ENCODE measurements around the gene ABCF2. TPM values are rescaled to one million over a fixed set of nuclear protein-coding genes. Genes with fewer than 3 reads are reported as not detected.

ABCF2 gene
- total RNA-seq = 10 to 100 TPM; 19.8 to 48.2 (median 28.6) TPM

- DNase-seq = peak; percentile 100
- 0 to 1% methylated on average over 45 to 47 of the region's 68 CpGs for WGBS, 2 donors
- no peaks in the 10 kb centered on the region for H3K9me3 ChIP-seq
- peak within 1 kb of the TSS; percentile 66 to 86 (median 78) for H3K27ac ChIP-seq
- peak within 1 kb of the TSS; percentile 58 to 97 (median 92) for H3K4me3 ChIP-seq
- TF ChIP-seq POLR2A (IDR thresholded peaks at IDR 0.05) = peak in 2 of 4 donors; percentile 39 to 64
- TF ChIP-seq CTCF (IDR thresholded peaks at IDR 0.05) = peak in 1 of 6 experiments; percentile 12
- peak; percentile 75 to 83 for TF ChIP-seq POLR2AphosphoS5 (IDR thresholded peaks at IDR 0.05)
- peak in 1 of 4 donors; percentile 22 for TF ChIP-seq EP300 (IDR thresholded peaks at IDR 0.05)
- ATAC-seq (ENCODE audit: low FRiP score in 2 of 2) = peak; percentile 99 to 100
- peaks cover 16 to 34% (median 23%) of the 10 kb centered on the region in 4 donors for H3K4me1 ChIP-seq
- H3K36me3 ChIP-seq = peaks cover 12 to 29% (median 27%) of the 10 kb centered on the region in 4 donors
- H3K27me3 ChIP-seq = no peaks in the 10 kb centered on the region
These were observed at the start of gene ABCF2 for GRCh38 chr7:151226875-151227782. ABCF2 (minus strand) TSS chr7:151227205; CDS start chr7:151226458, 747 bp downstream.

GRCh38 chr7:151275813-151276577 is 49.0 kb upstream of the ABCF2 start:
- Histone ChIP-seq H3K4me1 (peaks cover 31 to 44% (median 42%) of the 10 kb centered on the region in 4 donors), H3K4me3 (peak overlapping the region in 3 of 4 donors; percentile 48 to 52 (median 51)), H3K27ac (peak overlapping the region in 1 of 4 donors; percentile 21), H3K36me3 (no peaks in the 10 kb centered on the region), H3K27me3 (no peaks in the 10 kb centered on the region), H3K9me3 (no peaks in the 10 kb centered on the region)
- TF ChIP-seq EP300 (IDR thresholded peaks at IDR 0.05) = no peak
- no peak for TF ChIP-seq POLR2A (IDR thresholded peaks at IDR 0.05)
- DNase-seq (peak in 1 of 2 donors; percentile 71), ATAC-seq (ENCODE audit: low FRiP score in 2 of 2) (no peak)
- WGBS, 2 donors = 19 to 21% methylated on average over 10 of the region's 10 CpGs

GRCh38 chr7:151274936-151275812 is 48.2 kb upstream of the ABCF2 start:
- Histone ChIP-seq H3K4me1 (peaks cover 32 to 46% (median 43%) of the 10 kb centered on the region in 4 donors), H3K27ac (peak overlapping the region in 1 of 4 donors; percentile 21), H3K27me3 (no peaks in the 10 kb centered on the region), H3K4me3 (no peak overlapping the region), H3K36me3 (no peaks in the 10 kb centered on the region), H3K9me3 (no peaks in the 10 kb centered on the region)
- 83 to 90% methylated on average over 12 to 17 of the region's 17 CpGs for WGBS, 2 donors
- no peak for ATAC-seq (ENCODE audit: low FRiP score in 2 of 2)
- TF ChIP-seq POLR2A (IDR thresholded peaks at IDR 0.05) = no peak
- TF ChIP-seq POLR2AphosphoS5 (IDR thresholded peaks at IDR 0.05) = no peak
- no peak for TF ChIP-seq EP300 (IDR thresholded peaks at IDR 0.05)
- no peak for TF ChIP-seq CTCF (IDR thresholded peaks at IDR 0.05)
- DNase-seq = peak in 1 of 2 donors; percentile 75

- peaks cover 32 to 46% (median 43%) of the 10 kb centered on the region in 4 donors for H3K4me1 ChIP-seq
- H3K9me3 ChIP-seq = no peaks in the 10 kb centered on the region
- 68 to 81% methylated on average over 6 to 9 of the region's 9 CpGs for WGBS, 2 donors
- H3K4me3 ChIP-seq = no peak overlapping the region
- no peaks in the 10 kb centered on the region for H3K36me3 ChIP-seq
- H3K27ac ChIP-seq = peak overlapping the region in 2 of 4 donors; percentile 21 to 77
- no peaks in the 10 kb centered on the region for H3K27me3 ChIP-seq
- ATAC-seq (ENCODE audit: low FRiP score in 2 of 2) (no peak), DNase-seq (no peak)
- TF ChIP-seq POLR2AphosphoS5 (IDR thresholded peaks at IDR 0.05) (no peak), CTCF (IDR thresholded peaks at IDR 0.05) (no peak), POLR2A (IDR thresholded peaks at IDR 0.05) (no peak), EP300 (IDR thresholded peaks at IDR 0.05) (no peak)
These were observed 47.4 kb upstream of the ABCF2 start for GRCh38 chr7:151274396-151274795.

Data from upper lobe of left lung (tissue), 6 donors.